WI38 (cell line): ENCODE data around the gene CD74.
"Not testable (repeated sequence)": the region's sequence is repeated elsewhere in the genome, so short reads cannot be mapped to it uniquely, and the experiment has no call there.

Experiments
- H3K4me3 ChIP-seq: 2 replicates; pipeline ENCODE4 v1.5.1; 2011; ENCODE audit warnings: low read depth, mild to moderate bottlenecking, control low read depth, low read length
- TF ChIP-seq, protein P1 (sequence below): IDR thresholded peaks from 2 replicates; pipeline ENCODE4 v1.5.1; 2012; ENCODE audit warnings: low read depth, mild to moderate bottlenecking, control low read depth, low read length

The CD74 gene

DNA sequence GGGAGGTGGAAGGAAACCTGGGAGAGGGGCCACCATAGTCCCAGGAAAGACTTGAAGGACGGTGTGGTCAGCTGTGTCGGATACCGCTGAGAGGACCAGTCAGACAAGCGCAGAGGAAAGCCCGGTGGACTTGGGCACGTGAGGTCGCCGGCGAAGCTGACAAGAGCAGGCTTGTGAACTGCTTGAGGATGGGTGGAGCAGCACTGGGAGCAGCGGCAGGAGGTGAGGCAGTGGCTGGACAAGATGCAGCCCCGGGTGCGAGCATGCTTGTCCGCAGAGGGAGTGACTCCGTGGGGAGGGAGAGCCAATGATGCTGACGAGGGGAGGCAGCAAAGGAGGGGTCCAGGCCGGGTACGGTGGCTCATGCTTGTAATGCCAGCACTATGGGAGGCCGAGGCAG lies 18.3 kb upstream of the CD74 start:
- TF ChIP-seq, protein P1, sequence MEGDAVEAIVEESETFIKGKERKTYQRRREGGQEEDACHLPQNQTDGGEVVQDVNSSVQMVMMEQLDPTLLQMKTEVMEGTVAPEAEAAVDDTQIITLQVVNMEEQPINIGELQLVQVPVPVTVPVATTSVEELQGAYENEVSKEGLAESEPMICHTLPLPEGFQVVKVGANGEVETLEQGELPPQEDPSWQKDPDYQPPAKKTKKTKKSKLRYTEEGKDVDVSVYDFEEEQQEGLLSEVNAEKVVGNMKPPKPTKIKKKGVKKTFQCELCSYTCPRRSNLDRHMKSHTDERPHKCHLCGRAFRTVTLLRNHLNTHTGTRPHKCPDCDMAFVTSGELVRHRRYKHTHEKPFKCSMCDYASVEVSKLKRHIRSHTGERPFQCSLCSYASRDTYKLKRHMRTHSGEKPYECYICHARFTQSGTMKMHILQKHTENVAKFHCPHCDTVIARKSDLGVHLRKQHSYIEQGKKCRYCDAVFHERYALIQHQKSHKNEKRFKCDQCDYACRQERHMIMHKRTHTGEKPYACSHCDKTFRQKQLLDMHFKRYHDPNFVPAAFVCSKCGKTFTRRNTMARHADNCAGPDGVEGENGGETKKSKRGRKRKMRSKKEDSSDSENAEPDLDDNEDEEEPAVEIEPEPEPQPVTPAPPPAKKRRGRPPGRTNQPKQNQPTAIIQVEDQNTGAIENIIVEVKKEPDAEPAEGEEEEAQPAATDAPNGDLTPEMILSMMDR = no peak
- H3K4me3 ChIP-seq = no peak overlapping the region

DNA sequence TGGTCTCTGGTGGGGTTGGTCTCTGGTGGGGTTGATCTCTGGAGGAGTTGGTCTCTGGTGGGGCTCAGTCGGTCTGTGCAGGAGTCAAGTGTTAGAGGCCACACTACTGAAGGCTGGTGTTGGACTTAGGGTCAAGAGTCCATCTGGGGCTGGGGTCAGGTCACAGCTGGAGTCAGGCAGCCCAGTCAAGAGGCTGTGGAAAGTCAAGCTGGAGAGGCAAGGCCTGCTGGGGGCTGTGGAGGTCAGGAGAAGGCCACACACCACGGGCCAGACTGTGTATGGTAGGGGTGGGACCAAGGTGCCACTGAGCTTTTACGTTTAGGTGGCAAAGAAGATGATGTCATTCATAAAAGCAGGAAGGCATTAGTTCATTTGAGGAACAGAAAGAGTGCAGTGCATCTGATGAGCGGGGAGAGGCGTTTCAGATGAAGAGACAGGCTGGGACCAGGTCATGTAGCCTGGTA lies 16.7 kb upstream of the CD74 start:
- TF ChIP-seq, protein P1 = no peak
- no peak overlapping the region for H3K4me3 ChIP-seq

- no peak overlapping the region for H3K4me3 ChIP-seq
- TF ChIP-seq, protein P1 = no peak
Observed at GRCh38 chr5:150428978-150429377, 16.3 kb upstream of the CD74 start.

DNA sequence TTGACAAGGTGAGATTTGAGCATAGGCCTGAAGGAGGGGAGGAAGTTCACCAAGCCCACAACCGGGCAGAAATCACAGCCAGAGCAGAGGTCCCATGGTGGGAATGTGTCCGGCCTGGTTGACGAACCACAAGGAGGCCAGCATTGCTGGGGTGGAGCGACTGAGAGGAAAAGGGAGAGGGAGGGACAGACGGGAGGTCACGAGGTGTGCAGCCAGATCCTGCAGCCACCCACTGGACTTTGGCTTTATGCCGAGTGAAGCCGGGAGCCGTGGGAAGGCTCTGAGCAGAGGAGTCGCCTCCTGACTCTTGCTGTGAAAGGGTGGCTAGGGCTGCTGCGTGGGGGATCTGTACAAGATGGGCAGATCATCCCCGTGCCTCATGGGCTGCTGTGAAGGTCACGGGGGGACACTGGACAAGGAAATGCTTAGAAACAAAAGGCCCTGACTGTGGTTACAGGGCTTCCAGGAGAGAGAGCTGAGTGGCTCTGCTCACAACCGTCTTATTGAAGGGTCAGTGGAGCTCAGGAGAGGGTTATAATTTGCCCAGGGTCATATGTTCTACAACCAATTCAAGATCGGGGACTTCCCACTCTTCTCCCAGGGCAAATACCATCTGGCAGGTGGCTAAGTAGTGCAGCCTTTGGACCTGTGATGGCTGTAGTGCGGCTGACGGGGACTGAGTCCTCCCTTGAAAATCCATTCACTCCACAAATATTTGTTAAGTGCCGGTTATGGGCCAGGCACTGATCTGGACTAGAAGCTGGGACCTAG lies 15.6 kb upstream of the CD74 start:
- TF ChIP-seq, protein P1 = no peak
- no peak overlapping the region for H3K4me3 ChIP-seq

GRCh38 chr5:150426165-150426564 lies 13.5 kb upstream of the CD74 start:
- H3K4me3 ChIP-seq = not testable (repeated sequence)

GRCh38 chr5:150422758-150423157 lies 10.0 kb upstream of the CD74 start:
- TF ChIP-seq, protein P1 = no peak

GRCh38 chr5:150422075-150422474 lies 9.4 kb upstream of the CD74 start:
- H3K4me3 ChIP-seq = no peak overlapping the region
- TF ChIP-seq, protein P1 = no peak

More at GRCh38 chr5:150422758-150423157, 10.0 kb upstream of the CD74 start:
- H3K4me3 ChIP-seq = no peak overlapping the region
